Neural cell (in vitro differentiated cells): ENCODE measurements around the gene TRPM5. TPM values are rescaled to one million over a fixed set of nuclear protein-coding genes. Genes with fewer than 3 reads are reported as not detected.

Source experiments
- H2AFZ ChIP-seq: fragments of 200-600, 300-800 bp; sonication (generic), shearing (Covaris generic); 2 replicates; pipeline ENCODE4 v1.6.0; 2014; ENCODE audit warnings: low read depth, mild to moderate bottlenecking, antibody characterized with exemption, low read length, moderate library complexity
- H3F3A ChIP-seq: fragments of 200-600 bp; shearing (Covaris generic); 2 replicates; pipeline ENCODE4 v1.6.1; 2016; ENCODE audit warnings: mild to moderate bottlenecking, moderate library complexity, mixed read lengths, antibody characterized with exemption, low read length; ENCODE audit not compliant: insufficient read depth, poor library complexity, severe bottlenecking
- H3K27ac ChIP-seq: fragments of 200-600, 300-800 bp; sonication (generic), shearing (Covaris generic); 2 replicates; pipeline ENCODE4 v1.5.1; 2014; ENCODE audit warnings: mild to moderate bottlenecking, low read length, moderate library complexity
- H3K27me3 ChIP-seq: fragments of 300-800, 200-600 bp; sonication (generic), shearing (Covaris generic); 2 replicates; pipeline ENCODE4 v1.6.0; 2014; ENCODE audit warnings: mild to moderate bottlenecking, low read depth, low read length, moderate library complexity; ENCODE audit not compliant: insufficient read depth
- H3K36me3 ChIP-seq: fragments of 300-800, 200-600 bp; sonication (generic), shearing (Covaris generic); 2 replicates; pipeline ENCODE4 v1.5.1; 2014; ENCODE audit warnings: mild to moderate bottlenecking, antibody characterized with exemption, low read length, moderate library complexity; ENCODE audit not compliant: insufficient read depth
- H3K4me2 ChIP-seq: fragments of 300-800, 200-600 bp; sonication (generic), shearing (Covaris generic); 2 replicates; pipeline ENCODE4 v1.6.0; 2014; ENCODE audit warnings: mild to moderate bottlenecking, low read length
- H3K4me3 ChIP-seq: fragments of 300-800, 200-600 bp; sonication (generic), shearing (Covaris generic); 2 replicates; pipeline ENCODE4 v1.5.1; 2014; ENCODE audit warnings: mild to moderate bottlenecking, low read length, moderate library complexity
- H3K79me2 ChIP-seq: fragments of 200-600 bp; shearing (Covaris generic); replicated peaks from 2 replicates; pipeline ENCODE4 v1.6.0; 2014; ENCODE audit warnings: mild to moderate bottlenecking, low read length, moderate library complexity; ENCODE audit not compliant: insufficient read depth
- H3K9ac ChIP-seq: fragments of 300-800, 200-600 bp; sonication (generic), shearing (Covaris generic); 2 replicates; pipeline ENCODE4 v1.6.1; 2016; ENCODE audit warnings: mild to moderate bottlenecking, low read length, mixed read lengths
- H3K9me2 ChIP-seq: fragments of 200-600 bp; shearing (Covaris generic); 2 replicates; pipeline ENCODE4 v1.6.1; 2016; ENCODE audit warnings: mild to moderate bottlenecking, low read length, mixed read lengths; ENCODE audit not compliant: insufficient read depth
- H3K9me3 ChIP-seq: fragments of 200-600, 300-800 bp; sonication (generic), shearing (Covaris generic); 2 replicates; pipeline ENCODE4 v1.6.1; 2016; ENCODE audit warnings: mild to moderate bottlenecking, mixed run types, low read length, moderate library complexity, mixed read lengths
- H4K20me1 ChIP-seq: fragments of 200-600 bp; shearing (Covaris generic); 2 replicates; pipeline ENCODE4 v1.6.1; 2016; ENCODE audit warnings: mild to moderate bottlenecking, mixed run types; ENCODE audit not compliant: insufficient read depth
- EP300 ChIP-seq: fragments of 450-650 bp; conservative IDR thresholded peaks from 2 replicates; pipeline ENCODE4 v1.6.1; 2014; ENCODE audit warnings: antibody characterized with exemption, mild to moderate bottlenecking, moderate library complexity; ENCODE audit not compliant: poor library complexity, severe bottlenecking
- EZH2 ChIP-seq: fragments of 200-600, 300-800 bp; shearing (Covaris generic), sonication (generic); IDR thresholded peaks from 2 replicates; pipeline ENCODE4 v1.6.1; 2014; ENCODE audit warnings: antibody characterized with exemption, low read length, borderline replicate concordance, mild to moderate bottlenecking; ENCODE audit not compliant: insufficient read depth, poor library complexity, severe bottlenecking
- MXI1 ChIP-seq: fragments of 450-650 bp; conservative IDR thresholded peaks from 2 replicates; pipeline ENCODE4 v1.6.1; 2014; ENCODE audit warnings: antibody characterized with exemption, mild to moderate bottlenecking; ENCODE audit not compliant: poor library complexity, severe bottlenecking
- RAD21 ChIP-seq: fragments of 450-650 bp; conservative IDR thresholded peaks from 2 replicates; pipeline ENCODE4 v1.6.1; 2014; ENCODE audit warnings: antibody characterized with exemption, mild to moderate bottlenecking, moderate library complexity
- SMC3 ChIP-seq: fragments of 450-650 bp; conservative IDR thresholded peaks from 2 replicates; pipeline ENCODE4 v1.6.1; 2014; ENCODE audit warnings: antibody characterized with exemption, mild to moderate bottlenecking, moderate library complexity; ENCODE audit not compliant: poor library complexity
- TAF1 ChIP-seq: IDR thresholded peaks from 2 replicates; pipeline ENCODE4 v1.6.1; 2012; ENCODE audit warnings: low read depth
- polyA plus RNA-seq: library from polyadenylated mRNA; depleted of rRNA; stranded (reverse); fragments of >200 nt; gene quantifications from 2 replicates; pipeline ENCODE4 v1.2.3, GENCODE V29; 2014
- TF ChIP-seq, protein P1 (sequence below): IDR thresholded peaks from 2 replicates; pipeline ENCODE4 v1.6.1; 2012; ENCODE audit warnings: borderline replicate concordance
- TF ChIP-seq, protein P2 (sequence below): fragments of 450-650 bp; IDR thresholded peaks from 2 replicates; pipeline ENCODE4 v1.5.1; 2014; ENCODE audit warnings: antibody characterized with exemption, mild to moderate bottlenecking, moderate library complexity; ENCODE audit not compliant: poor library complexity, severe bottlenecking

The TRPM5 gene
- polyA plus RNA-seq, 1 donor from 2014 or later: not detected

DNA sequence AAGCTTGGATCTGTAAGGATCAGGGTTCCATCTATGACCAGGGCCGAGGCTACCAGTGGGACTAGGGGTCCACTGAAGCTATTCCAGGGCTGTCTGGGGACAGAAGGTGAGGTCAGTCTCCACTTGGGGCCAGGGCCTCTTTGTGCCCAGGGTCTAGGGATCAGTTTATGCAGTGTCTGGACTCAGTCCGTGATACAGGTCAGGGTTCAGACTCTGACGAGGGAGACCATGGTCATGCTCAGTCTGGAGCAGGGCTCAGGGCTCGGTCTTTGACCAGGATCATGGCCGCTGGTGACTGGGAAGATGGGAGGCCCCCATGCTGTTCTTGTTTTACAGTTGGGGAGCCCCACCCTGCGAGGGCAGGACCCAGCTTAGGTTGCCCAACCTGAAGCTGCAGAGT is 32.0 kb downstream of the TRPM5 start:
- Histone ChIP-seq H3K27me3 (no peaks in the 10 kb centered on the region), H3F3A (no peaks in the 10 kb centered on the region), H3K36me3 (no peaks in the 10 kb centered on the region), H3K9ac (no peak overlapping the region), H3K9me2 (no peaks in the 10 kb centered on the region), H4K20me1 (no peaks in the 10 kb centered on the region), H3K4me2 (no peak overlapping the region), H3K9me3 (no peaks in the 10 kb centered on the region), H2AFZ (no peak overlapping the region), H3K79me2 (no peaks in the 10 kb centered on the region), H3K4me3 (no peak overlapping the region), H3K27ac (no peak overlapping the region)
- TF ChIP-seq, protein P1, sequence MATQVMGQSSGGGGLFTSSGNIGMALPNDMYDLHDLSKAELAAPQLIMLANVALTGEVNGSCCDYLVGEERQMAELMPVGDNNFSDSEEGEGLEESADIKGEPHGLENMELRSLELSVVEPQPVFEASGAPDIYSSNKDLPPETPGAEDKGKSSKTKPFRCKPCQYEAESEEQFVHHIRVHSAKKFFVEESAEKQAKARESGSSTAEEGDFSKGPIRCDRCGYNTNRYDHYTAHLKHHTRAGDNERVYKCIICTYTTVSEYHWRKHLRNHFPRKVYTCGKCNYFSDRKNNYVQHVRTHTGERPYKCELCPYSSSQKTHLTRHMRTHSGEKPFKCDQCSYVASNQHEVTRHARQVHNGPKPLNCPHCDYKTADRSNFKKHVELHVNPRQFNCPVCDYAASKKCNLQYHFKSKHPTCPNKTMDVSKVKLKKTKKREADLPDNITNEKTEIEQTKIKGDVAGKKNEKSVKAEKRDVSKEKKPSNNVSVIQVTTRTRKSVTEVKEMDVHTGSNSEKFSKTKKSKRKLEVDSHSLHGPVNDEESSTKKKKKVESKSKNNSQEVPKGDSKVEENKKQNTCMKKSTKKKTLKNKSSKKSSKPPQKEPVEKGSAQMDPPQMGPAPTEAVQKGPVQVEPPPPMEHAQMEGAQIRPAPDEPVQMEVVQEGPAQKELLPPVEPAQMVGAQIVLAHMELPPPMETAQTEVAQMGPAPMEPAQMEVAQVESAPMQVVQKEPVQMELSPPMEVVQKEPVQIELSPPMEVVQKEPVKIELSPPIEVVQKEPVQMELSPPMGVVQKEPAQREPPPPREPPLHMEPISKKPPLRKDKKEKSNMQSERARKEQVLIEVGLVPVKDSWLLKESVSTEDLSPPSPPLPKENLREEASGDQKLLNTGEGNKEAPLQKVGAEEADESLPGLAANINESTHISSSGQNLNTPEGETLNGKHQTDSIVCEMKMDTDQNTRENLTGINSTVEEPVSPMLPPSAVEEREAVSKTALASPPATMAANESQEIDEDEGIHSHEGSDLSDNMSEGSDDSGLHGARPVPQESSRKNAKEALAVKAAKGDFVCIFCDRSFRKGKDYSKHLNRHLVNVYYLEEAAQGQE: no peak
- TF ChIP-seq TAF1 (no peak), MXI1 (no peak), RAD21 (no peak), SMC3 (no peak), EP300 (no peak)

DNA sequence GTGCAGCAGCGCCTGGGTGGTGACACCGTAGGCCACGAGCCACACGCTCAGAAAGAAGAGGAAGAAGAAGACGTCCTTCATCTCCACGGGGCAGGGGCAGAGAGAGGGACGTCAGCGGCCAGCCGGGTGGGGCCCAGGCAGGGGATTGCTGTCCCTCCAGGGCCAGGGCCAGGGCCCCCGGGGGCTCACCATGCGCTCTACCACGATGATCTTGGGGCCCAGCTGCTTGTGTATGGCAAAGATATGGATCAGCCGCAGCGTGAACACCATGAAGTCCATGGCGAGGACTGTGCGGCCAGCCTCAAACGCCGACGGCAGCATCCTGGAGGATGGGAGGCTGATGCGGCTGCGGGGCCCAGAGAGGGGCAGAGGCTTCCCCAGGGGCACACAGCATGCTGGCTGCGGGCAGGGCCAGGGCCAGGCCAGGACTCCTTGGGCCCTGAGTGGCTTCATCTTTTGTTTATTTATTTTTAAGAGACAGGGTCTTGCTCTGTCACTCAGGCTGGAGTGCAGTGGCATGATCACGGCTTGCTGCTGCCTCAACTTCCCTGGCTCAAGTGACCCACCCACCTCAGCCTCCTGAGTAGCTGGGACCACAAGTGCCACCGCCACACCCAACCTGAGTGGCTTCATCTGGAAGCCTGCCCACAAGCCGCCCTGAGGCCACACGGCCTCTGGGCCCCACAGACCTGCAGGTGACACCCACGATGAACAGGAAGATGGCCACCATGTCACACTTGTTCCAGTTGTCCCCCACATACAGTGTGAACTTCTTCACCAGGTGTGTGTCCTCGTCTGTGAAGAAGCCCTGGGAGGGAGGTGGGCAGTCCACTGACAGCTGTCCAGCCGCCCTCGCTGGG is 32.6 kb downstream of the TRPM5 start:
- Histone ChIP-seq H4K20me1 (no peaks in the 10 kb centered on the region), H3F3A (no peaks in the 10 kb centered on the region), H3K79me2 (no peaks in the 10 kb centered on the region), H3K36me3 (no peaks in the 10 kb centered on the region), H3K27ac (no peak overlapping the region), H3K9me3 (no peaks in the 10 kb centered on the region), H2AFZ (no peak overlapping the region), H3K4me3 (no peak overlapping the region), H3K4me2 (no peak overlapping the region), H3K9me2 (no peaks in the 10 kb centered on the region), H3K9ac (no peak overlapping the region), H3K27me3 (no peaks in the 10 kb centered on the region)
- TF ChIP-seq EZH2 (no peak), RAD21 (no peak), SMC3 (no peak)
- TF ChIP-seq, protein P2, sequence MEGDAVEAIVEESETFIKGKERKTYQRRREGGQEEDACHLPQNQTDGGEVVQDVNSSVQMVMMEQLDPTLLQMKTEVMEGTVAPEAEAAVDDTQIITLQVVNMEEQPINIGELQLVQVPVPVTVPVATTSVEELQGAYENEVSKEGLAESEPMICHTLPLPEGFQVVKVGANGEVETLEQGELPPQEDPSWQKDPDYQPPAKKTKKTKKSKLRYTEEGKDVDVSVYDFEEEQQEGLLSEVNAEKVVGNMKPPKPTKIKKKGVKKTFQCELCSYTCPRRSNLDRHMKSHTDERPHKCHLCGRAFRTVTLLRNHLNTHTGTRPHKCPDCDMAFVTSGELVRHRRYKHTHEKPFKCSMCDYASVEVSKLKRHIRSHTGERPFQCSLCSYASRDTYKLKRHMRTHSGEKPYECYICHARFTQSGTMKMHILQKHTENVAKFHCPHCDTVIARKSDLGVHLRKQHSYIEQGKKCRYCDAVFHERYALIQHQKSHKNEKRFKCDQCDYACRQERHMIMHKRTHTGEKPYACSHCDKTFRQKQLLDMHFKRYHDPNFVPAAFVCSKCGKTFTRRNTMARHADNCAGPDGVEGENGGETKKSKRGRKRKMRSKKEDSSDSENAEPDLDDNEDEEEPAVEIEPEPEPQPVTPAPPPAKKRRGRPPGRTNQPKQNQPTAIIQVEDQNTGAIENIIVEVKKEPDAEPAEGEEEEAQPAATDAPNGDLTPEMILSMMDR: no peak
- TF ChIP-seq, protein P1: no peak
